ENCODE data around the gene JAM2. TPM values are rescaled to one million over a fixed set of nuclear protein-coding genes. Genes with fewer than 3 reads are reported as not detected.

JAM2 gene
- total RNA-seq, 4 donors from 2014 or later: 28.0 to 52.4 (median 46.7) TPM

- no peak for DNase-seq (ENCODE audit: extremely low spot score)
- H3K4me1 ChIP-seq: peaks cover 0 to 4% (median 2%) of the 10 kb centered on the region in 4 donors
- H3K9me3 ChIP-seq: no peaks in the 10 kb centered on the region
- TF ChIP-seq POLR2AphosphoS5 (IDR thresholded peaks at IDR 0.05): no peak
- TF ChIP-seq CTCF (IDR thresholded peaks at IDR 0.05): no peak
- TF ChIP-seq EP300 (IDR thresholded peaks at IDR 0.05): no peak
- TF ChIP-seq POLR2A (IDR thresholded peaks at IDR 0.05; ENCODE audit: low read depth): no peak
- intact Hi-C loops (cut with DNase I): no loop called here
- H3K36me3 ChIP-seq: peaks cover 36 to 71% (median 49%) of the 10 kb centered on the region in 4 donors
- H3K4me3 ChIP-seq: no peak overlapping the region
- no peak overlapping the region for H3K27ac ChIP-seq (replicated peaks in 1 of 4)
- no peaks in the 10 kb centered on the region for H3K27me3 ChIP-seq
Measured at GRCh38 chr21:25757531-25757930, 118.5 kb downstream of the JAM2 start.

DNA sequence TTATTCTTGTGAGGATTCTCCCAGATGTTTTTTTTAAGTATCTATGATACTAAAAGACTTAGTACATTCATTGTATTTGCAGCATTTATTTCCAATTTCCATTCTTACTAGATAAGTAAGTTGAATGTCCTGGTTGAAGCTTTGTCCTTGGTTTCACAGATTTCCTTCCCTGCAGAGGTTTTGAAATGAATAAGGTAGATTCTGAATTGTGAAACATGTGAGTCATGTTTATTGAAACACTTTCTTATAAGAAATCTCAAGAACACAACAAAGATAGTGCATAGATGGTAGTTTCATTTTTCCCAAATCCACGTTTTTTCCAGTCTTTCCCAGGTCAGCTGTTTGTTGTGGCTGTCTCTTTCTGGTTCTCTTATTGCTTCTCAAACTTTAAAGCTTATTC is 120.5 kb downstream of the JAM2 start:
- Histone ChIP-seq H3K4me1 (peaks cover 0 to 4% (median 2%) of the 10 kb centered on the region in 4 donors), H3K36me3 (peaks cover 37 to 77% (median 60%) of the 10 kb centered on the region in 4 donors), H3K27ac (replicated peaks in 1 of 4) (no peak overlapping the region), H3K4me3 (no peak overlapping the region), H3K27me3 (no peaks in the 10 kb centered on the region), H3K9me3 (no peaks in the 10 kb centered on the region)
- 86% methylated on average over 1 of the region's 1 CpG for WGBS
- no peak for TF ChIP-seq CTCF (IDR thresholded peaks at IDR 0.05)
- TF ChIP-seq POLR2AphosphoS5 (IDR thresholded peaks at IDR 0.05): no peak
- no peak for TF ChIP-seq POLR2A (IDR thresholded peaks at IDR 0.05; ENCODE audit: low read depth)
- no peak for TF ChIP-seq EP300 (IDR thresholded peaks at IDR 0.05)
- intact Hi-C loops (cut with DNase I): no loop called here
- no peak for DNase-seq (ENCODE audit: extremely low spot score)

DNA sequence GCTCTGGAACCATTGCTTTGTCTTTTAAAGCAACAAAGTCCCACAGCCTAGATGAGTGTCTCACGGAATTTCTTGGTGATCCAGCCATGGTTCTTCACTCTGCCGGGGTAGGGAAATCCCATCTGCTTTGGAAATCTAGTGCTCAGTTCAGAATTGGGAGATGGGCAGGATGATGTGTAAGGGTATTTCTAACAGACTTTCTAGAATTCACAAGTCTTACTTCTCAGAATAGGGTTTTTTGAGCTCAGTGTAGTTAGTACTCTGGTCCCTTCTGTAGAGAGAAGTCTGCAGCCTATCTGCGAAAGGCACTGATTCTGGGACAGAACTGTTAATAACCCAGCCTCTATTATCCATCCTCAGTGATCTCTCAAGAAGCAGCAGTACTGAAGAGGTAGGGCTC is 121.0 kb downstream of the JAM2 start:
- peaks cover 0 to 4% (median 2%) of the 10 kb centered on the region in 4 donors for H3K4me1 ChIP-seq
- TF ChIP-seq CTCF (IDR thresholded peaks at IDR 0.05) (no peak), EP300 (IDR thresholded peaks at IDR 0.05) (no peak), POLR2A (IDR thresholded peaks at IDR 0.05; ENCODE audit: low read depth) (no peak), POLR2AphosphoS5 (IDR thresholded peaks at IDR 0.05) (no peak)
- H3K9me3 ChIP-seq: no peaks in the 10 kb centered on the region
- peaks cover 36 to 81% (median 57%) of the 10 kb centered on the region in 4 donors for H3K36me3 ChIP-seq
- H3K27me3 ChIP-seq: no peaks in the 10 kb centered on the region
- H3K27ac ChIP-seq (replicated peaks in 1 of 4): no peak overlapping the region
- H3K4me3 ChIP-seq: no peak overlapping the region
- intact Hi-C loops (cut with DNase I): no loop called here
- no peak for DNase-seq (ENCODE audit: extremely low spot score)
- 84% methylated on average over 3 of the region's 3 CpGs for WGBS

- peaks cover 0 to 4% (median 1%) of the 10 kb centered on the region in 4 donors for H3K4me1 ChIP-seq
- H3K4me3 ChIP-seq: no peak overlapping the region
- no peak overlapping the region for H3K27ac ChIP-seq (replicated peaks in 1 of 4)
- H3K36me3 ChIP-seq: peaks cover 36 to 86% (median 60%) of the 10 kb centered on the region in 4 donors
- TF ChIP-seq POLR2AphosphoS5 (IDR thresholded peaks at IDR 0.05) (no peak), CTCF (IDR thresholded peaks at IDR 0.05) (no peak), EP300 (IDR thresholded peaks at IDR 0.05) (no peak)
- intact Hi-C loops (cut with DNase I): no loop called here
- H3K9me3 ChIP-seq: no peaks in the 10 kb centered on the region
- no peaks in the 10 kb centered on the region for H3K27me3 ChIP-seq
- WGBS: 93% methylated on average over 1 of the region's 1 CpG
- DNase-seq (ENCODE audit: extremely low spot score): no peak
Measured at GRCh38 chr21:25760677-25761076, 121.6 kb downstream of the JAM2 start.

- intact Hi-C loops (cut with DNase I): no loop called here
- no peaks in the 10 kb centered on the region for H3K4me1 ChIP-seq
- H3K27me3 ChIP-seq: no peaks in the 10 kb centered on the region
- WGBS: 95% methylated on average over 3 of the region's 3 CpGs
- H3K36me3 ChIP-seq: peaks cover 21 to 85% (median 55%) of the 10 kb centered on the region in 4 donors
- no peak for TF ChIP-seq EP300 (IDR thresholded peaks at IDR 0.05)
- TF ChIP-seq POLR2A (IDR thresholded peaks at IDR 0.05; ENCODE audit: low read depth): no peak
- TF ChIP-seq POLR2AphosphoS5 (IDR thresholded peaks at IDR 0.05): no peak
- no peak for TF ChIP-seq CTCF (IDR thresholded peaks at IDR 0.05)
- no peak for DNase-seq (ENCODE audit: extremely low spot score)
- H3K9me3 ChIP-seq: no peaks in the 10 kb centered on the region
- H3K4me3 ChIP-seq: no peak overlapping the region
- H3K27ac ChIP-seq (replicated peaks in 1 of 4): no peak overlapping the region
Measured at GRCh38 chr21:25764065-25764464, 125.0 kb downstream of the JAM2 start.

All from esophagus muscularis mucosa (tissue), 4 donors.